Liver (tissue), 9 donors: ENCODE results near the gene SCP2. TPM values are rescaled to one million over a fixed set of nuclear protein-coding genes. Genes with fewer than 3 reads are reported as not detected.
A peak's percentile ranks its signal among the peaks of the same experiment; 100 is the strongest.

Experiments
- DNase-seq: peaks from one replicate; pipeline ENCODE4 v3.0.0-alpha.2; 2017; ENCODE audit warnings: low spot score
- H3K27ac ChIP-seq, 2 donors: one replicate each; pipeline ENCODE4 v1.7.0; 2013; ENCODE audit warnings: inconsistent platforms in 2 of 2, low read length in 2 of 2, control low read depth in 1 of 2, low read depth in 1 of 2, mild to moderate bottlenecking in 1 of 2
- H3K27me3 ChIP-seq, 4 donors: one replicate each; pipeline versions ENCODE4 v1.6.1 to v1.7.0; 2013; ENCODE audit warnings: low read length in 3 of 4, inconsistent platforms in 1 of 4, mild to moderate bottlenecking in 1 of 4, moderate library complexity in 1 of 4; ENCODE audit not compliant: control insufficient read depth in 4 of 4, insufficient read depth in 4 of 4
- H3K36me3 ChIP-seq, 4 donors: one replicate each; pipeline versions ENCODE4 v1.6.1 to v1.7.0; 2013; ENCODE audit warnings: low read length in 3 of 4, mild to moderate bottlenecking in 3 of 4, low read depth in 1 of 4, moderate library complexity in 1 of 4; ENCODE audit not compliant: control insufficient read depth in 4 of 4, insufficient read depth in 3 of 4
- H3K4me1 ChIP-seq, 4 donors: one replicate each; pipeline versions ENCODE4 v1.6.1 to v1.7.0; 2013; ENCODE audit warnings: low read length in 3 of 4, mild to moderate bottlenecking in 3 of 4, moderate library complexity in 1 of 4; ENCODE audit not compliant: control insufficient read depth in 4 of 4, insufficient read depth in 4 of 4
- H3K4me3 ChIP-seq, 3 donors: one replicate each; pipeline versions ENCODE4 v1.6.1 to v1.7.0; 2013; ENCODE audit warnings: low read length in 3 of 3, control low read depth in 1 of 3, low read depth in 1 of 3, mild to moderate bottlenecking in 1 of 3
- H3K9ac ChIP-seq, 2 donors: one replicate each; pipeline ENCODE4 v1.7.0; 2013; ENCODE audit warnings: low read length in 2 of 2, mild to moderate bottlenecking in 2 of 2, moderate library complexity in 2 of 2, control low read depth in 1 of 2, low read depth in 1 of 2
- H3K9me3 ChIP-seq, 4 donors: one replicate each; pipeline versions ENCODE4 v1.6.1 to v1.7.0; 2013; ENCODE audit warnings: low read length in 3 of 4; ENCODE audit not compliant: control insufficient read depth in 4 of 4
- EGR1 ChIP-seq, 2 donors: IDR thresholded peaks; 2 replicates each; pipeline ENCODE4 v1.6.1; 2016 to 2018; ENCODE audit warnings: antibody characterized with exemption in 2 of 2, low read depth in 2 of 2
- FOXA1 ChIP-seq: IDR thresholded peaks from 2 replicates; pipeline ENCODE4 v1.6.1; 2016; ENCODE audit warnings: antibody characterized with exemption
- FOXA2 ChIP-seq: IDR thresholded peaks from 2 replicates; pipeline ENCODE4 v1.6.1; 2016; ENCODE audit warnings: antibody characterized with exemption
- GABPA ChIP-seq, 2 donors: IDR thresholded peaks in 1 of 2; conservative IDR thresholded peaks in 1 of 2; 2 replicates each; pipeline ENCODE4 v1.6.1; 2016; ENCODE audit warnings: antibody characterized with exemption in 2 of 2, mild to moderate bottlenecking in 1 of 2, moderate library complexity in 1 of 2
- HNF4A ChIP-seq, 2 donors: conservative IDR thresholded peaks; 2 replicates each; pipeline ENCODE4 v1.6.1; 2016; ENCODE audit warnings: antibody characterized with exemption in 2 of 2, mild to moderate bottlenecking in 2 of 2
- HNF4G ChIP-seq: IDR thresholded peaks from 2 replicates; pipeline ENCODE4 v1.6.1; 2016; ENCODE audit warnings: antibody characterized with exemption
- RAD21 ChIP-seq, 2 donors: IDR thresholded peaks; 2 replicates each; pipeline ENCODE4 v1.6.1; 2016; ENCODE audit warnings: antibody characterized with exemption in 2 of 2, mild to moderate bottlenecking in 2 of 2
- RXRA ChIP-seq, 2 donors: IDR thresholded peaks; 2 replicates each; pipeline ENCODE4 v1.6.1; 2017 to 2018; ENCODE audit warnings: antibody characterized with exemption in 2 of 2, mild to moderate bottlenecking in 1 of 2
- SP1 ChIP-seq: IDR thresholded peaks from 2 replicates; pipeline ENCODE4 v1.6.1; 2018; ENCODE audit warnings: antibody characterized with exemption, mild to moderate bottlenecking
- YY1 ChIP-seq: IDR thresholded peaks from 2 replicates; pipeline ENCODE4 v1.6.1; 2016; ENCODE audit warnings: antibody characterized with exemption, mild to moderate bottlenecking
- WGBS: extraction: QIAGEN DNeasy Blood & Tissue Kit; methylation state at CpG from one replicate; pipeline ENCODE4 v1.1.7; 2013; 5-methylcytosine and 5-hydroxymethylcytosine counted together
- polyA plus RNA-seq, 2 donors: library from polyadenylated mRNA; stranded (reverse) in 1 of 2; unstranded in 1 of 2; fragments of 200-250 nt in 1 of 2; fragments of >200 nt in 1 of 2; fragmentation: Nextera tagmentation in 1 of 2; extraction: Ambion mirVana in 1 of 2; gene quantifications; one replicate each; pipeline versions ENCODE4 v1.2.1 to v1.2.3, GENCODE V29; 2013 to 2015
- total RNA-seq, 2 donors: library from RNA; depleted of rRNA; stranded (reverse); fragments of >200 nt; gene quantifications; one replicate each; pipeline ENCODE4 v1.2.3, GENCODE V29; 2014
- TF ChIP-seq, protein P1 (sequence below): fragments of 150-350 bp; IDR thresholded peaks from 2 replicates; pipeline ENCODE4 v1.5.1; 2017; ENCODE audit warnings: improper control_type of control experiment, low read depth, low read length; ENCODE audit not compliant: missing input control
- TF ChIP-seq, protein P2 (sequence below): IDR thresholded peaks from 2 replicates; pipeline ENCODE4 v1.6.1; 2016; ENCODE audit warnings: antibody characterized with exemption
- TF ChIP-seq, protein P3 (sequence below): IDR thresholded peaks from 2 replicates; pipeline ENCODE4 v1.6.1; 2016; ENCODE audit warnings: antibody characterized with exemption
- donor health status: healthy.
- donor health status: healthy.
- donor health status: healthy.
- donor health status: healthy.
- donor health status: healthy.

Gene SCP2
- total and polyA plus RNA-seq, 4 donors, result 122 to 811 (median 529) TPM

DNA sequence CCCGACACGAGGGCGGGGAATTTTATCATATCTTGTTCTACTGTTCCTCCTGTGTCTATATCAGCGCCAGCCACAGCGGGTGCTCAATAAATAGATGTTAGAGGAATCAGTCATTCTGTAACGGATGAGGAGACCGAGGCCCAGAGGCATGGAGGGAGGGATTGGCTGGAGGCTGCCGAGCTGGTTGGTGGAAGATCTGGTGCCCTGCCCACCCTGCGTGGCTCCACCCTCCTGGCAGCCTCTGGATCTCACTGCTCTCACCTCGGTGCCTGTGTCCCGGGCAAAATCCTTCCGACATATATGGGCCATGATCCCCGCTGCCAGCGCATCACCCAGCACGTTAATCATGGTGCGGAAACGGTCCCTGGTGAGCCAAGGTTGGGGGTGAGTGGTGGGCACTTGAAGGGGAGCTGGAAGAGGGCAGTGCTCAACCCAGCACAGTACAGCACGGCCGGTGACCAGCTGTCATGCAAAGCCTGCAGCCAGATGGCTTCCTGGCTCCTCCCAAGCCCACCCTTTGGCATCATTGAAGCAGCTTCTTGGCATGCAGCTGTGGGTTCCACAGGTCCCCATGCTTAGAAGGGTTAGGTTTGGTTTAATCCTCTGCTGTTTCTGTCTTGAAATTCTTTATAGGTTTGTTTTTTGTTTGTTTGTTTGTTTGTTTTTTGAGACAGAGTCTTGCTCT, 161.7 kb downstream of the SCP2 start:
- Histone ChIP-seq H3K9ac (no peak overlapping the region), H3K27ac (no peak overlapping the region), H3K9me3 (no peaks in the 10 kb centered on the region), H3K27me3 (no peaks in the 10 kb centered on the region), H3K4me1 (peaks cover 0 to 21% (median 10%) of the 10 kb centered on the region in 4 donors), H3K36me3 (no peaks in the 10 kb centered on the region), H3K4me3 (no peak overlapping the region)
- WGBS, result 93% methylated on average over 19 of the region's 19 CpGs
- TF ChIP-seq FOXA1, result no peak
- no peak for TF ChIP-seq EGR1 (IDR thresholded peaks at IDR 0.05; ENCODE audit: low read depth in 2 of 2)
- no peak for TF ChIP-seq YY1
- no peak for TF ChIP-seq HNF4A (conservative IDR thresholded peaks at IDR 0.05)
- TF ChIP-seq HNF4G, result no peak
- no peak for TF ChIP-seq GABPA (IDR thresholded peaks at IDR 0.05 in 1 of 2, conservative IDR thresholded peaks at IDR 0.05 in 1 of 2)
- TF ChIP-seq, protein P1, sequence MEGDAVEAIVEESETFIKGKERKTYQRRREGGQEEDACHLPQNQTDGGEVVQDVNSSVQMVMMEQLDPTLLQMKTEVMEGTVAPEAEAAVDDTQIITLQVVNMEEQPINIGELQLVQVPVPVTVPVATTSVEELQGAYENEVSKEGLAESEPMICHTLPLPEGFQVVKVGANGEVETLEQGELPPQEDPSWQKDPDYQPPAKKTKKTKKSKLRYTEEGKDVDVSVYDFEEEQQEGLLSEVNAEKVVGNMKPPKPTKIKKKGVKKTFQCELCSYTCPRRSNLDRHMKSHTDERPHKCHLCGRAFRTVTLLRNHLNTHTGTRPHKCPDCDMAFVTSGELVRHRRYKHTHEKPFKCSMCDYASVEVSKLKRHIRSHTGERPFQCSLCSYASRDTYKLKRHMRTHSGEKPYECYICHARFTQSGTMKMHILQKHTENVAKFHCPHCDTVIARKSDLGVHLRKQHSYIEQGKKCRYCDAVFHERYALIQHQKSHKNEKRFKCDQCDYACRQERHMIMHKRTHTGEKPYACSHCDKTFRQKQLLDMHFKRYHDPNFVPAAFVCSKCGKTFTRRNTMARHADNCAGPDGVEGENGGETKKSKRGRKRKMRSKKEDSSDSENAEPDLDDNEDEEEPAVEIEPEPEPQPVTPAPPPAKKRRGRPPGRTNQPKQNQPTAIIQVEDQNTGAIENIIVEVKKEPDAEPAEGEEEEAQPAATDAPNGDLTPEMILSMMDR, result no peak
- TF ChIP-seq, protein P2, sequence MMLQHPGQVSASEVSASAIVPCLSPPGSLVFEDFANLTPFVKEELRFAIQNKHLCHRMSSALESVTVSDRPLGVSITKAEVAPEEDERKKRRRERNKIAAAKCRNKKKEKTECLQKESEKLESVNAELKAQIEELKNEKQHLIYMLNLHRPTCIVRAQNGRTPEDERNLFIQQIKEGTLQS, result no peak
- TF ChIP-seq, protein P3, sequence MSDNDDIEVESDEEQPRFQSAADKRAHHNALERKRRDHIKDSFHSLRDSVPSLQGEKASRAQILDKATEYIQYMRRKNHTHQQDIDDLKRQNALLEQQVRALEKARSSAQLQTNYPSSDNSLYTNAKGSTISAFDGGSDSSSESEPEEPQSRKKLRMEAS, result no peak
- TF ChIP-seq SP1, result no peak
- no peak for TF ChIP-seq FOXA2
- no peak for TF ChIP-seq RAD21 (IDR thresholded peaks at IDR 0.05)
- DNase-seq, result no peak

DNA sequence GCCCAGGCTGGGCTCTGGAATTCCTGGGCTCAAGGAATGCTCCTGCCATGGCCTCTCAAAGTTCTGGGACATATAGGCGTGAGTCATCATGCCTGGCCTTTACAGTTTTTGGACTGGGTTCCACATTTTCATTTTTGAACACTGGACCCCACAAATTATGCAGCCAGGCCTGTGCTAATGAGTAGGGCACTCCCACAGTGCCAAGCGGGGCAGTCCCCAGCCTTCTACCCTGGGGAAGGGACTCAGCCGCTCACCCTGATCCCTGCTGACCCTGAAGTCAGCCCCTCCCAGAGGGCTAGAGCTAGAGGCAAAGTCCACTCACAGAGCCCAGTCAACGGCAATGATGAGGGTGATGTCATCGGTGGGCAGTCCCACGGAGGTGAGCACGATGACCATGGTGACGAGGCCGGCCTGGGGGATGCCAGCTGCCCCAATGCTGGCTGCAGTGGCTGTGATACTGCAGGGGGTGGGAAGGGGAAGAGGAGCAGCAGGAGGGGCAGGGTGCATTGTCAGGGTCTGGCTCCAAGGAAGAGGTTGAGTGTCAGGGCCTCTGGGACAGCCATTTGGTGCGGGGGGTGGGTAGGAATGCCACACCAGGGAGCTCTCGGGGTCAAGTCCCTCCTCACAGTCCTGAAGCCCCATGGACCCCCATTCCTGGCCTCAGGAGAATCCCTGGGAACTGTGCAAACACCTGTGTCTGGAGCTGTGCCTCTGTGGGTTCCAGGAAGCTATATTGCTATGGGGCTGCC, 162.6 kb downstream of the SCP2 start:
- TF ChIP-seq HNF4A (conservative IDR thresholded peaks at IDR 0.05), result peak; percentile 89 to 91
- TF ChIP-seq RXRA (IDR thresholded peaks at IDR 0.05), result peak; percentile 66 to 67
- TF ChIP-seq, protein P1, result no peak
- TF ChIP-seq YY1, result no peak
- TF ChIP-seq SP1, result no peak
- H3K9ac ChIP-seq, result no peak overlapping the region
- H3K36me3 ChIP-seq, result no peaks in the 10 kb centered on the region
- H3K4me1 ChIP-seq, result peaks cover 0 to 21% (median 10%) of the 10 kb centered on the region in 4 donors
- H3K27ac ChIP-seq, result no peak overlapping the region
- no peaks in the 10 kb centered on the region for H3K9me3 ChIP-seq
- no peaks in the 10 kb centered on the region for H3K27me3 ChIP-seq
- no peak overlapping the region for H3K4me3 ChIP-seq
- DNase-seq, result peak; percentile 68
- WGBS, result 54% methylated on average over 11 of the region's 11 CpGs
